IMR-90 (cell line): ENCODE measurements around the gene LRRTM4. TPM values are rescaled to one million over a fixed set of nuclear protein-coding genes. Genes with fewer than 3 reads are reported as not detected.

Experiments used
- ATAC-seq: fragments of 200-7000 bp; cut with Tn5 transposase; 2 replicates; pipeline ENCODE4 v1.9.1; 2020; ENCODE audit warnings: low read depth, mild to moderate bottlenecking, moderate library complexity
- BruUV-seq: library from RNA; stranded (reverse); fragments of 400-500 nt; replicated peaks from 2 replicates; lab custom pipeline; 2021; lab: Mats Ljungman, UMichigan
- CTCF ChIA-PET: fragments of 300-600 bp; formaldehyde crosslinking; extraction: SDS; loops from one replicate; lab custom pipeline; 2021; ENCODE audit warnings: antibody characterized with exemption; lab: Yijun Ruan, JAX
- POLR2A ChIA-PET: fragments of 300-600 bp; sonication (Branson Sonifier 250); formaldehyde crosslinking; loops from one replicate; lab custom pipeline; 2022; ENCODE audit warnings: antibody characterized with exemption; ENCODE audit not compliant: unreplicated experiment; lab: Charles Lee
- DNase-seq: peaks from one replicate; pipeline ENCODE4 v3.0.0; 2013
- H2AFZ ChIP-seq: replicated peaks from 2 replicates; pipeline ENCODE3; 2013; ENCODE audit warnings: low read length, mild to moderate bottlenecking; ENCODE audit not compliant: poor library complexity
- H2AK5ac ChIP-seq: 2 replicates; pipeline ENCODE4 v1.6.1; 2013; ENCODE audit warnings: low read depth, low read length, inconsistent platforms
- H2AK9ac ChIP-seq: replicated peaks from 2 replicates; pipeline ENCODE3; 2013; ENCODE audit warnings: mild to moderate bottlenecking, low read depth, low read length, moderate library complexity; ENCODE audit not compliant: poor library complexity
- H2BK120ac ChIP-seq: 2 replicates; pipeline ENCODE4 v1.6.1; 2013; ENCODE audit warnings: low read depth, low read length, inconsistent platforms
- H2BK15ac ChIP-seq: 3 replicates; pipeline ENCODE4 v1.6.1; 2013; ENCODE audit warnings: low read depth, low read length, inconsistent platforms
- H2BK20ac ChIP-seq: 2 replicates; pipeline ENCODE4 v1.6.1; 2013; ENCODE audit warnings: low read depth, mild to moderate bottlenecking, inconsistent platforms, low read length, moderate library complexity
- H2BK5ac ChIP-seq: 2 replicates; pipeline ENCODE4 v1.6.1; 2013; ENCODE audit warnings: mild to moderate bottlenecking, low read depth, low read length, inconsistent platforms; ENCODE audit not compliant: poor library complexity, severe bottlenecking
- H3K14ac ChIP-seq: replicated peaks from 2 replicates; pipeline ENCODE4 v1.6.1; 2013; ENCODE audit warnings: low read depth, low read length, inconsistent platforms
- H3K18ac ChIP-seq: 2 replicates; pipeline ENCODE4 v1.6.1; 2013; ENCODE audit warnings: low read depth, low read length, control low read depth
- H3K23ac ChIP-seq: 2 replicates; pipeline ENCODE4 v1.6.1; 2013; ENCODE audit warnings: low read depth, low read length, inconsistent platforms
- H3K27ac ChIP-seq: 2 replicates; pipeline ENCODE4 v1.5.1; 2013; ENCODE audit warnings: mild to moderate bottlenecking, control low read depth, low read length; ENCODE audit not compliant: insufficient read depth
- H3K27me3 ChIP-seq: 2 replicates; pipeline ENCODE4 v1.6.1; 2013; ENCODE audit warnings: low read length; ENCODE audit not compliant: control insufficient read depth, insufficient read depth
- H3K36me3 ChIP-seq: 2 replicates; pipeline ENCODE4 v1.6.1; 2013; ENCODE audit warnings: low read length, mixed read lengths; ENCODE audit not compliant: control insufficient read depth, insufficient read depth
- H3K4ac ChIP-seq: 2 replicates; pipeline ENCODE4 v1.6.1; 2013; ENCODE audit warnings: low read depth, low read length, inconsistent platforms
- H3K4me1 ChIP-seq: 2 replicates; pipeline ENCODE4 v1.6.1; 2013; ENCODE audit warnings: low read length, mixed read lengths; ENCODE audit not compliant: control insufficient read depth, insufficient read depth
- H3K4me2 ChIP-seq: 2 replicates; pipeline ENCODE4 v1.6.1; 2013; ENCODE audit warnings: low read depth, mild to moderate bottlenecking, control low read depth, low read length, moderate library complexity
- H3K4me3 ChIP-seq: 2 replicates; pipeline ENCODE4 v1.5.1; 2013; ENCODE audit warnings: low read depth, mild to moderate bottlenecking, control low read depth, low read length, moderate library complexity; ENCODE audit not compliant: insufficient read depth
- H3K56ac ChIP-seq: 2 replicates; pipeline ENCODE4 v1.6.1; 2013; ENCODE audit warnings: low read length, inconsistent platforms; ENCODE audit not compliant: insufficient read depth; ENCODE audit errors: extremely low read depth
- H3K79me1 ChIP-seq, 2 experiments: 2 replicates each; pipeline ENCODE4 v1.6.1; 2013; ENCODE audit warnings: low read length in 2 of 2, inconsistent platforms in 1 of 2, low read depth in 1 of 2
- H3K9ac ChIP-seq: 2 replicates; pipeline ENCODE4 v1.6.1; 2013; ENCODE audit warnings: low read depth, low read length, control low read depth
- H3K9me1 ChIP-seq: 2 replicates; pipeline ENCODE4 v1.6.1; 2013; ENCODE audit warnings: low read length, inconsistent platforms; ENCODE audit not compliant: insufficient read depth
- H3K9me3 ChIP-seq: 2 replicates; pipeline ENCODE4 v1.6.1; 2013; ENCODE audit warnings: low read length; ENCODE audit not compliant: control insufficient read depth, insufficient read depth
- H4K20me1 ChIP-seq: 2 replicates; pipeline ENCODE4 v1.6.1; 2013; ENCODE audit warnings: low read length, inconsistent platforms; ENCODE audit not compliant: insufficient read depth
- H4K5ac ChIP-seq: 2 replicates; pipeline ENCODE4 v1.6.1; 2013; ENCODE audit warnings: mild to moderate bottlenecking, low read depth, low read length, control low read depth
- H4K8ac ChIP-seq, 2 experiments: 2 replicates each; pipeline ENCODE4 v1.6.1; 2013; ENCODE audit warnings: low read depth in 2 of 2, low read length in 2 of 2, control low read depth in 1 of 2, inconsistent platforms in 1 of 2
- H4K91ac ChIP-seq: 2 replicates; pipeline ENCODE4 v1.6.1; 2013; ENCODE audit warnings: low read depth, low read length, inconsistent platforms; ENCODE audit not compliant: insufficient read depth
- CHD1 ChIP-seq: IDR thresholded peaks from 2 replicates; pipeline ENCODE4 v1.6.1; 2012; ENCODE audit warnings: low read depth, low read length, improper control_type of control experiment
- CTCF ChIP-seq: conservative IDR thresholded peaks from 2 replicates; pipeline ENCODE4 v1.5.1; 2012; ENCODE audit warnings: mild to moderate bottlenecking, low read depth, low read length, improper control_type of control experiment
- RCOR1 ChIP-seq: IDR thresholded peaks from 2 replicates; pipeline ENCODE4 v1.6.1; 2012; ENCODE audit warnings: mild to moderate bottlenecking, low read length, improper control_type of control experiment; ENCODE audit not compliant: insufficient replicate concordance
- RFX5 ChIP-seq: IDR thresholded peaks from 2 replicates; pipeline ENCODE4 v1.8.0; 2012; ENCODE audit warnings: low read depth, mild to moderate bottlenecking, low read length, moderate library complexity
- WGBS, 2 experiments: methylation state at CpG; one replicate each; pipeline versions ENCODE4 v1.1.5 to v1.1.7; 2013; ENCODE audit warnings: missing lambda C conversion rate in 2 of 2; ENCODE audit not compliant: insufficient read length in 1 of 2; ENCODE audit errors: extremely low coverage in 2 of 2; 5-methylcytosine and 5-hydroxymethylcytosine counted together
- dilution Hi-C: fragments of 300-500 bp; cut with HindIII; formaldehyde crosslinking; loops from one replicate; pipeline ENCODE4 v1.14.3; 2018; ENCODE audit warnings: low sequenced_read_pairs; ENCODE audit not compliant: unreplicated experiment
- in situ Hi-C: fragments of 300-500 bp; cut with MboI; formaldehyde crosslinking; loops from 3 replicates; pipeline ENCODE4 v1.14.3; 2019; ENCODE audit warnings: low sequenced_read_pairs, inconsistent platforms, mixed read lengths
- intact Hi-C: fragments of 100-400 bp; cut with micrococcal nuclease; formaldehyde crosslinking; loops from 2 replicates; pipeline ENCODE4 v1.10.0; 2022
- polyA plus RNA-seq, 3 experiments: library from polyadenylated mRNA; depleted of rRNA; stranded (reverse); fragments of >200 nt; gene quantifications; 2 replicates each; pipeline ENCODE4 v1.2.3, GENCODE V29; 2012; ENCODE audit warnings: low replicate concordance in 1 of 3
- total RNA-seq: library from RNA; depleted of rRNA; stranded (reverse); fragments of >200 nt; gene quantifications from 2 replicates; pipeline ENCODE4 v1.2.3, GENCODE V29; 2012

Gene LRRTM4
- total and polyA plus RNA-seq, 2 of the 4 experiments (the other 2 are of a cell fraction), result not detected

GRCh38 chr2:77013953-77014352 lies 508.2 kb downstream of the LRRTM4 start:
- H3K27ac ChIP-seq, result no peak overlapping the region
- H4K91ac ChIP-seq, result no peak overlapping the region
- H4K20me1 ChIP-seq, result no peaks in the 10 kb centered on the region
- no peak overlapping the region for H4K5ac ChIP-seq
- CTCF ChIA-PET, result no interaction called here
- in situ Hi-C loops (no loop called here), dilution Hi-C loops (no loop called here), intact Hi-C loops (no loop called here)
- no peak for ATAC-seq
- no peak overlapping the region for H4K8ac ChIP-seq
- H3K27me3 ChIP-seq, result no peaks in the 10 kb centered on the region
- no peak overlapping the region for H2BK15ac ChIP-seq
- H2BK5ac ChIP-seq, result no peak overlapping the region
- H3K4ac ChIP-seq, result no peak overlapping the region
- no peak overlapping the region for H3K18ac ChIP-seq
- H3K4me1 ChIP-seq, result no peaks in the 10 kb centered on the region
- no peak overlapping the region for H3K23ac ChIP-seq
- no peaks in the 10 kb centered on the region for H3K9me1 ChIP-seq
- no CpG with 5 or more reads among the region's 2 CpGs for WGBS, 2 experiments
- H2AK5ac ChIP-seq, result no peak overlapping the region
- no TSS peak for BruUV-seq
- H3K4me3 ChIP-seq, result no peak overlapping the region
- no peak overlapping the region for H2BK20ac ChIP-seq
- H3K14ac ChIP-seq, result no peak overlapping the region
- no peak overlapping the region for H3K9ac ChIP-seq
- H2AFZ ChIP-seq, result no peak overlapping the region
- no peaks in the 10 kb centered on the region for H3K79me1 ChIP-seq
- no peak overlapping the region for H2AK9ac ChIP-seq
- no peak overlapping the region for H3K4me2 ChIP-seq
- no peak overlapping the region for H3K56ac ChIP-seq
- no peaks in the 10 kb centered on the region for H3K9me3 ChIP-seq
- no peak for DNase-seq
- no peaks in the 10 kb centered on the region for H3K36me3 ChIP-seq
- POLR2A ChIA-PET, result no interaction called here
- H2BK120ac ChIP-seq, result no peak overlapping the region
- no peak for TF ChIP-seq RCOR1
- no peak for TF ChIP-seq CHD1
- no peak for TF ChIP-seq RFX5
- TF ChIP-seq CTCF, result no peak
